Activated B cell treated with CpG ODN at 0.5 μM for 24 hours (primary cell): ENCODE measurements around the gene DLG1. TPM values are rescaled to one million over a fixed set of nuclear protein-coding genes. Genes with fewer than 3 reads are reported as not detected.

Experiments used
- ATAC-seq: fragments of 200-7000 bp; cut with Tn5 transposase; one replicate; pipeline ENCODE4 v1.10.0; 2021; ENCODE audit warnings: low read depth, mild to moderate bottlenecking, moderate library complexity
- CTCF ChIA-PET: fragments of 350-600 bp; sonication (Branson Sonifier 250); formaldehyde crosslinking; loops from one replicate; lab custom pipeline; 2021; ENCODE audit warnings: antibody characterized with exemption; lab: Charles Lee
- POLR2A ChIA-PET: fragments of 350-600 bp; sonication (Branson Sonifier 250); formaldehyde crosslinking; loops from one replicate; lab custom pipeline; 2021; ENCODE audit warnings: antibody characterized with exemption; lab: Charles Lee
- DNase-seq: peaks from one replicate; pipeline ENCODE4 v3.0.0; 2022
- H3K27ac Mint-ChIP-seq: one replicate; pipeline ENCODE4 v1.8.0; 2020; ENCODE audit warnings: mixed read lengths
- H3K27me3 Mint-ChIP-seq: one replicate; pipeline ENCODE4 v1.8.0; 2021; ENCODE audit warnings: mixed read lengths
- H3K36me3 Mint-ChIP-seq: one replicate; pipeline ENCODE4 v1.8.0; 2021; ENCODE audit warnings: low read depth, mixed read lengths
- H3K4me1 Mint-ChIP-seq: one replicate; pipeline ENCODE4 v1.8.0; 2021; ENCODE audit warnings: mixed read lengths
- H3K4me3 Mint-ChIP-seq: one replicate; pipeline ENCODE4 v1.8.0; 2020; ENCODE audit warnings: mild to moderate bottlenecking, mixed read lengths
- H3K9me3 Mint-ChIP-seq: one replicate; pipeline ENCODE4 v1.8.0; 2020; ENCODE audit warnings: mixed read lengths
- CTCF ChIP-seq: fragments of 200-600 bp; IDR thresholded peaks from one replicate; pipeline ENCODE4 v1.8.0; 2022; ENCODE audit warnings: antibody characterized with exemption, mild to moderate bottlenecking
- intact Hi-C: fragments of 100-400 bp; cut with micrococcal nuclease; formaldehyde crosslinking; loops from one replicate; pipeline ENCODE4 v1.15.1; 2024
- total RNA-seq: library from RNA; stranded (reverse); gene quantifications from 2 replicates; pipeline ENCODE4 v1.2.3, GENCODE V29; 2022

Gene DLG1
- total RNA-seq, 1 donor from 2014 or later: 102 TPM

DNA sequence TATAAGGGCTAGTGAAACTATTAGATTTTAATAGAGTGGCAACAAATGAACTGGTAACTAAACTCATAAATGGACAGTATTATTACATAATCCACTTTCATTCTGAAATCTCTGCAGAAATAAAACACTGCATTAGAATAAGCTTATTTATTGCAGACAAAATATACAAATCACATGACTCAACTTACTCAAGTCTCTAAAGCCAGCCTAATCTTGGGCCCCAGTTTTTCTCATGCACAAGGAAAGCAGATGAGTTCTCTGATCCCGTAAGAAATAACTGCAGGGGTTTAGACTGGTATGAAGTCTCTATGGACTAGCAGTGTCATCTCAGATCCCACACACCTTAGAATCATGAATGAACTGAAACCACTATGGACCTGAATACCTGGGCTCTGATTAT is 5.8 kb downstream of the DLG1 start:
- H3K36me3 Mint-ChIP-seq: peaks cover 49% of the 10 kb centered on the region
- ChIA-PET CTCF (no interaction called here), POLR2A (no interaction called here)
- no peak for TF ChIP-seq CTCF
- H3K27me3 Mint-ChIP-seq: no peaks in the 10 kb centered on the region
- no peaks in the 10 kb centered on the region for H3K9me3 Mint-ChIP-seq
- H3K4me1 Mint-ChIP-seq: peaks cover 26% of the 10 kb centered on the region
- intact Hi-C loops: no loop called here
- ATAC-seq (no peak), DNase-seq (no peak)
- no peak overlapping the region for H3K4me3 Mint-ChIP-seq
- H3K27ac Mint-ChIP-seq: no peak overlapping the region

DNA sequence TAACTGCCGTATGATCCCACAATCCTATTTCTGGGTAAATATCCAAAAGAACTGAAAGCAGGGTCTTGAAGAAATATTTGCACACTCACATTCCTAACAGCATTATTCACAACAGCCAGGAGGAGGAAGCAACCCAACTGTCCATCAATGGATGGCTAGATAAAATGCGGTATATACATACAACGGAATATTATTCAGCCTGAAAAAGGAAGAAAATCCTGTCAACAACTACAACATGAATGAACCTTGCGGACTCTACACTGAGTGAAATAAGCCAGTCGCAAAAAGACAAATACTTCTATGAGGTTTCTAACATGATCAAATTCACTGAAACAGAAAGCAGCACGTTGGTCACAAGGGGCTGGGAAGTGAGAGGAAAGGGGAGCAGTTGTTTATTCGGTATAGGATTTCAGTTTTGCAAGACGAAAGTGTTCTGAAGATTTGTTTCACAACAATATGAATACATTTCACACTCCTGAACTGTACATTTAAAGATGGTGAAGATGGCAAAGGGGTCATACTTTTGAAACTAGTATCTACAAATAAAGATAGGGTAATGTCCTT is 6.2 kb downstream of the DLG1 start:
- intact Hi-C loops: no loop called here
- no peak overlapping the region for H3K27ac Mint-ChIP-seq
- POLR2A ChIA-PET: no interaction called here

DNA sequence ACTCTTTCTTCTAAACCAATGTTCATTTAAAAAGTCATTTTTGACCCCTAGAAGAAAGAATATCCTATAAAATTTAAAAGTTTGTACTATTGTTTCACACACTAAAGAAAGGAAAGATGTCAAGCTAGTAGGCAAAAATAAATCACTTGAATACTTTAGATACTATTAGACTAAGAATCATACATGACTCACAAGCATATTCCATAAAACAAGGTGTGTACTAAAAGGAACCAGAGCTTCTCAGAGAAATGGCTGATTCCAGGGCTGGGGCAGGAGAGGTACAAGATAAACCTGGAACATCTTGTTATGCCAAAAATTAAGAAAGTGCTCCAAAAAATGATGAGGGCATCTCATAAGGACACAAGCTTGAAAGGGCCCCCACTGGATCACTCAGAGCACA is 8.7 kb downstream of the DLG1 start:
- no peak for TF ChIP-seq CTCF
- Mint-ChIP-seq H3K27ac (no peak overlapping the region), H3K27me3 (no peaks in the 10 kb centered on the region), H3K4me1 (peaks cover 19% of the 10 kb centered on the region), H3K36me3 (peaks cover 59% of the 10 kb centered on the region), H3K4me3 (no peak overlapping the region), H3K9me3 (no peaks in the 10 kb centered on the region)
- no peak for DNase-seq
- CTCF ChIA-PET: no interaction called here
- POLR2A ChIA-PET: no interaction called here
- no peak for ATAC-seq
- intact Hi-C loops: no loop called here

More for the DNA sequence above, 6.2 kb downstream of the DLG1 start:
- Mint-ChIP-seq H3K9me3 (no peaks in the 10 kb centered on the region), H3K4me1 (peaks cover 24% of the 10 kb centered on the region), H3K4me3 (no peak overlapping the region), H3K27me3 (no peaks in the 10 kb centered on the region), H3K36me3 (peaks cover 49% of the 10 kb centered on the region)
- DNase-seq (no peak), ATAC-seq (no peak)
- CTCF ChIA-PET: no interaction called here
- no peak for TF ChIP-seq CTCF

- Mint-ChIP-seq H3K27me3 (no peaks in the 10 kb centered on the region), H3K9me3 (no peaks in the 10 kb centered on the region), H3K27ac (no peak overlapping the region), H3K4me3 (no peak overlapping the region), H3K36me3 (peaks cover 58% of the 10 kb centered on the region), H3K4me1 (peaks cover 5% of the 10 kb centered on the region)
- ATAC-seq (no peak), DNase-seq (no peak)
- no peak for TF ChIP-seq CTCF
- ChIA-PET POLR2A (interaction anchor here (1.0 kb wide), 1 partner anchor 12 kb away, joined by 3 read pairs; no protein-coding TSS in a partner anchor), CTCF (no interaction called here)
- intact Hi-C loops: no loop called here
These were observed 11.7 kb downstream of the DLG1 start for GRCh38 chr3:197286678-197287077.

- CTCF ChIA-PET: no interaction called here
These were observed 12.9 kb downstream of the DLG1 start for GRCh38 chr3:197285557-197285956.

More at GRCh38 chr3:197285557-197285956, 12.9 kb downstream of the DLG1 start:
- no peak for DNase-seq
- no peaks in the 10 kb centered on the region for H3K9me3 Mint-ChIP-seq
- no peak for ATAC-seq
- no peak overlapping the region for H3K27ac Mint-ChIP-seq
- no peak overlapping the region for H3K4me3 Mint-ChIP-seq
- H3K36me3 Mint-ChIP-seq: peaks cover 57% of the 10 kb centered on the region
- intact Hi-C loops: no loop called here
- no peaks in the 10 kb centered on the region for H3K27me3 Mint-ChIP-seq
- peaks cover 5% of the 10 kb centered on the region for H3K4me1 Mint-ChIP-seq
- POLR2A ChIA-PET: interaction anchor here (0.6 kb wide), 1 partner anchor 1027 kb away, joined by 3 read pairs; no protein-coding TSS in a partner anchor
- no peak for TF ChIP-seq CTCF
